Erythroblast (primary cell): ENCODE data around the gene NCLN.

Source experiments
- GATA1 ChIP-seq: IDR thresholded peaks from 2 replicates; pipeline ENCODE4 v1.6.1; 2011; ENCODE audit warnings: low read depth, mild to moderate bottlenecking, control low read depth, low read length, moderate library complexity
- POLR2A ChIP-seq: IDR thresholded peaks from 2 replicates; pipeline ENCODE4 v1.6.1; 2011; ENCODE audit warnings: mild to moderate bottlenecking, low read length

GRCh38 chr19:3192684-3193083 lies 7.0 kb downstream of the NCLN start:
- TF ChIP-seq POLR2A (no peak), GATA1 (no peak)
